AG09319 (cell line): ENCODE measurements around the gene PIGQ.

Experiments
- DNase-seq: peaks from one replicate; pipeline ENCODE4 v3.0.0-alpha.2; 2010; ENCODE audit warnings: low read depth; ENCODE audit errors: extremely low read depth
- TF ChIP-seq, protein P1 (sequence below): IDR thresholded peaks from 2 replicates; pipeline ENCODE4 v1.5.1; 2011; ENCODE audit warnings: low read depth, mild to moderate bottlenecking, inconsistent platforms, low read length, moderate library complexity

Gene PIGQ

GRCh38 chr16:536746-537145 is 33.0 kb upstream of the PIGQ start:
- DNase-seq, result no peak
- TF ChIP-seq, protein P1, sequence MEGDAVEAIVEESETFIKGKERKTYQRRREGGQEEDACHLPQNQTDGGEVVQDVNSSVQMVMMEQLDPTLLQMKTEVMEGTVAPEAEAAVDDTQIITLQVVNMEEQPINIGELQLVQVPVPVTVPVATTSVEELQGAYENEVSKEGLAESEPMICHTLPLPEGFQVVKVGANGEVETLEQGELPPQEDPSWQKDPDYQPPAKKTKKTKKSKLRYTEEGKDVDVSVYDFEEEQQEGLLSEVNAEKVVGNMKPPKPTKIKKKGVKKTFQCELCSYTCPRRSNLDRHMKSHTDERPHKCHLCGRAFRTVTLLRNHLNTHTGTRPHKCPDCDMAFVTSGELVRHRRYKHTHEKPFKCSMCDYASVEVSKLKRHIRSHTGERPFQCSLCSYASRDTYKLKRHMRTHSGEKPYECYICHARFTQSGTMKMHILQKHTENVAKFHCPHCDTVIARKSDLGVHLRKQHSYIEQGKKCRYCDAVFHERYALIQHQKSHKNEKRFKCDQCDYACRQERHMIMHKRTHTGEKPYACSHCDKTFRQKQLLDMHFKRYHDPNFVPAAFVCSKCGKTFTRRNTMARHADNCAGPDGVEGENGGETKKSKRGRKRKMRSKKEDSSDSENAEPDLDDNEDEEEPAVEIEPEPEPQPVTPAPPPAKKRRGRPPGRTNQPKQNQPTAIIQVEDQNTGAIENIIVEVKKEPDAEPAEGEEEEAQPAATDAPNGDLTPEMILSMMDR, result no peak

GRCh38 chr16:537415-538335 is 32.1 kb upstream of the PIGQ start:
- TF ChIP-seq, protein P1, result no peak

GRCh38 chr16:539901-540530 is 29.8 kb upstream of the PIGQ start:
- TF ChIP-seq, protein P1, result no peak
- DNase-seq, result no peak

More at GRCh38 chr16:537415-538335, 32.1 kb upstream of the PIGQ start:
- no peak for DNase-seq

DNA sequence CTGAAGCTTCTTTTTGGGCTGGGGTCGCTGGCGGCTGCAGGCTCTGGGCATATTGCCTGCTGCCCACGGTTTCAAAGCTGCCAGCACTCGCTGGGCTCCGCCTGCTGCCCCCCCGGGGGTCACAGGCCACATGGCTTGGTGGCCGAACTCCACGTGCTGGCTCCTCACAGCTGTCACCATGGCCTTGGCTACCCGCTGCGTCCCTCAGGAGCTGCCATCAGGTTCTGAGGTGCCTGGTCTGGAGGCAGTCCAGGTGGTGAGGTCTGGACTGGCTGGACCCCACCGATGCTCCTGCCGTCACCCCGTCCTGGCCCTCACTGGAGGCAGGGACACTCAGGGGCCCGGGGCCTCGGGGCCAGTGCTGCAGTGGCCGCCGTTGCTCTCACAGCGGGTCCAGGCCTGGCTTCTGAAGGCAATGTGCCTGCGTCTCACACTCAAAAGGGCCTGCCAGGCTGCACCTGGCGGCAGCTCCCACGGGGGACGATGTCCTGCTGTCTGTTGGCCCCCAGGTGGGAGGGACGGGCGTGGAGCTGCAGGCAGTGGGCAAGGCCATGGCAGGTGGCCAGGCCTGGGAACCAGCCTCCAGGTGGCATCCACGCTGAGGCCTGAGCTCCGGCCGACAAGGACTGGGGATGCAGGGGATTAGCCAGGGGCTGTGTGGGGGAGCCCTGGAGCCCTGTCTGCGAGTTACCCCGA is 29.0 kb upstream of the PIGQ start:
- no peak for DNase-seq
- TF ChIP-seq, protein P1, result no peak

- TF ChIP-seq, protein P1, result no peak
- DNase-seq, result no peak
Measured at GRCh38 chr16:543301-544164, 26.2 kb upstream of the PIGQ start.

DNA sequence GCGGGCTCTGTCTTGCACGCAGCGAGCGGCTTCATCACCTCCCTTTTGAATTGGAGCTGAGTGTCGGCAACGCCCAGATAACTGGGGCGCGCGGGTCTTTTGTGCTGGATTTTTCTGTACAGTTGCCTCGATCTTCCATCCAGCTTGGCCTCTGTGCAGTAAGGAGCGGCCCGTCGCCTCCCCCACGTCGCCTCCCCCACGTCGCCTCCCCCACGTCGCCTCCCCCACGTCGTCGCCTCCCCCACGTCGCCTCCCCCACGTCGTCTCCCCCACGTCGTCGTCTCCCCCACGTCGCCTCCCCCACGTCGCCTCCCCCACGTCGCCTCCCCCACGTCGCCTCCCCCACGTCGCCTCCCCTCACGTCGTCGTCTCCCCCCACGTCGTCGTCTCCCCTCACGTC is 25.3 kb upstream of the PIGQ start:
- no peak for DNase-seq
- TF ChIP-seq, protein P1, result no peak
